Progenitor cell of endocrine pancreas (in vitro differentiated cells): ENCODE results near the gene PALM3. TPM values are rescaled to one million over a fixed set of nuclear protein-coding genes. Genes with fewer than 3 reads are reported as not detected.

Source experiments
- DNase-seq: peaks from one replicate; pipeline ENCODE4 v3.0.0; 2021; ENCODE audit warnings: low spot score; ENCODE audit not compliant: unreplicated experiment
- H3K27ac Mint-ChIP-seq: 2 replicates; pipeline ENCODE4 v1.8.0; 2021; ENCODE audit warnings: mild to moderate bottlenecking, moderate library complexity, mixed read lengths
- H3K27me3 Mint-ChIP-seq: 2 replicates; pipeline ENCODE4 v1.8.0; 2021; ENCODE audit warnings: mixed read lengths
- H3K36me3 Mint-ChIP-seq: 2 replicates; pipeline ENCODE4 v1.8.0; 2022; ENCODE audit warnings: mixed read lengths; ENCODE audit not compliant: insufficient read depth
- H3K4me1 Mint-ChIP-seq: 2 replicates; pipeline ENCODE4 v1.8.0; 2021; ENCODE audit warnings: low read depth, mixed read lengths
- H3K4me3 Mint-ChIP-seq: 2 replicates; pipeline ENCODE4 v1.8.0; 2021; ENCODE audit warnings: low read depth, mild to moderate bottlenecking, moderate library complexity, mixed read lengths
- H3K9me3 Mint-ChIP-seq: 2 replicates; pipeline ENCODE4 v1.8.0; 2021; ENCODE audit warnings: low read depth, mixed read lengths
- CTCF ChIP-seq: fragments of 200-600 bp; sonication (generic); IDR thresholded peaks from one replicate; pipeline ENCODE4 v1.5.0; 2021; ENCODE audit warnings: antibody characterized with exemption, mild to moderate bottlenecking; ENCODE audit not compliant: unreplicated experiment
- total RNA-seq: library from RNA; stranded (reverse); gene quantifications from 2 replicates; pipeline ENCODE4 v1.2.1, GENCODE V29; 2021

The PALM3 gene
- total RNA-seq, 1 donor from 2014 or later = 5.7 TPM

DNA sequence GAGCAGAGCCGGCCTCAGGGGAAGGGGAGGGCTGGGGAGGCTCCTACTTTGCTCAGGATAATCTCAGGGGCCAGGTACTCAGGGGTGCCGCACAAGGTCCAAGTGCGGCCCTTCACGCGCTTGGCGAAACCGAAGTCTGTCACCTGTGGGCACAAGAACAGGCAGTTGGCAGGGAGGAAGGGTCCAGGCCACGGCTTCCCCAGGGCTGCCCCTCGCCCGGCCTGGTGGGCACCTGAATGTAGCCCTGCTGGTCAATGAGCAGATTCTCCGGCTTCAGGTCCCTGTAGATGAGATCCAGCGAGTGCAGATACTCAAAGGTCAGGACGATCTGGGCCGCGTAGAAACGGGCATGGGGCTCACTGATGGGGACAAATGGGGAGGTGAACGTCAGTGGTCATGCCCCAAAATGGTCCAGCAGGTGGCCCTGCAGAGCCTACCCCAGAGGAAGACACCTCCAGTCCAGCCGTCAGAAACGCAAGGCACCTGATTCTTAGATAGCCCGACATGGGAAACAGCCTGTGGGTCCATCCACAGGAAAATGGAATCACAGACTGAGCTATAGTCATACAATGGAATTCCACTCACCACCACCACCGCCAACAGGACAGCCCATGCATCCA, 35.8 kb upstream of the PALM3 start:
- DNase-seq = no peak
- no peaks in the 10 kb centered on the region for H3K4me1 Mint-ChIP-seq
- TF ChIP-seq CTCF = no peak
- no peak overlapping the region for H3K27ac Mint-ChIP-seq
- H3K4me3 Mint-ChIP-seq = no peak overlapping the region
- H3K27me3 Mint-ChIP-seq = no peaks in the 10 kb centered on the region
- peaks cover 3% of the 10 kb centered on the region for H3K9me3 Mint-ChIP-seq
- peaks cover 21% of the 10 kb centered on the region for H3K36me3 Mint-ChIP-seq

DNA sequence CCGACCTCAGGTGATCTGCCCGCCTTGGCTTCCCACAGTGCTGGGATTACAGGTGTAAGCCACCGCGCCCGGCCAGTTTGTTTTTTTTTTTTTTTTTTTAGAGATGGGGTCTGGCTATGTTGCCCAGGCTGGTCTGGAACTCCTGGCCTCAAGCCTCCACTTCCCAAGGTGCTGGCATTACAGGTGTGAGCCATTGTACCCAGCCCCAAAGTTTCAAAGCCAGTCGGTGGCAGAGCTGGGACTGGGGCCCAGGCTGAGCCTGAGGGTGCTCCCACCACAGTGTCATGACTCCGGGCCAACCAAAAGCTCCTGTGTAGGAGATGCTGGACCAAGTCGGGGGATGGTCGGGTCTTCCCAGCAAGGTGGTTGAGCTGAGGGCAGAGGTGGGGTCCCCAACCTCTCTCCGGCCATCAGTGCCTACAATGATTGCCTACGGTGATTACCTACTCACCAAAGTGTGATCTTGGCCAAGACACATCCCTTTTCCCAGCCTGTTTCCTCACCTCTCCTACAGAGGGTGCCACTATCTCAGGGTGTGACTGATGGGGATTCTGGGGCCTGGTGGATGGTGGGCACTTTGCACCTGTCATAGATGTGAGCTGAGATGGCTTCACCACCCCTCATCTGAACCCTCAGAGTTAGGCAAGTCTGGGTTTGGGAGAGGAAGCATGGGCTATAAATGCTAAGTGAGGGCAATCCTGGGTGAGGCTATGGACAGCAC, 34.6 kb upstream of the PALM3 start:
- no peak for DNase-seq
- Mint-ChIP-seq H3K27me3 (no peaks in the 10 kb centered on the region), H3K9me3 (peaks cover 3% of the 10 kb centered on the region), H3K4me3 (no peak overlapping the region), H3K27ac (no peak overlapping the region), H3K36me3 (peaks cover 21% of the 10 kb centered on the region), H3K4me1 (peaks cover 7% of the 10 kb centered on the region)
- no peak for TF ChIP-seq CTCF

DNA sequence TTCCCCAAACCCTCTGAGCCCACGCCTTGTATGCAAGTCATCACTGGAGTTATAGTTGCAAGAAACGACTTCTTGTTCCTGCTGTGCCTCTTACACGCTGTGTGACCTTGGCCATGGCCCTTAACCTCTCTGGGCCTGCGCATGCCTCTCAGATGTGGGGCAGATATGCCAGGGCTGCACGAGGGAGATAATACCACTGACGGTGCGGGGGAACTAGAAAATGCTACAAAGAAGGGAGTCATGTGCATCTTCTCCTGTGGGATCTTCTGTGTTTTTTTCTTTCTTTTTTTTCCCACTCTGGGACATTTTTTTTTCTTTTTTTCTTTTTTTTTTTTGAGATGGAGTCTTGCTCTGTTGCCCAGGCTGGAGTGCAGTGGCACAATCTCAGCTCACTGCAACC, 33.0 kb upstream of the PALM3 start:
- no peaks in the 10 kb centered on the region for H3K27me3 Mint-ChIP-seq
- DNase-seq = no peak
- H3K27ac Mint-ChIP-seq = no peak overlapping the region
- no peak overlapping the region for H3K4me3 Mint-ChIP-seq
- H3K9me3 Mint-ChIP-seq = peaks cover 3% of the 10 kb centered on the region
- TF ChIP-seq CTCF = no peak
- peaks cover 18% of the 10 kb centered on the region for H3K36me3 Mint-ChIP-seq
- H3K4me1 Mint-ChIP-seq = peaks cover 8% of the 10 kb centered on the region

GRCh38 chr19:14093117-14093823, 31.4 kb upstream of the PALM3 start:
- Mint-ChIP-seq H3K4me1 (peaks cover 12% of the 10 kb centered on the region), H3K36me3 (peaks cover 22% of the 10 kb centered on the region), H3K9me3 (peaks cover 3% of the 10 kb centered on the region), H3K27me3 (peaks cover 3% of the 10 kb centered on the region), H3K4me3 (peak overlapping the region; percentile 40), H3K27ac (no peak overlapping the region)
- no peak for DNase-seq
- TF ChIP-seq CTCF = no peak

GRCh38 chr19:14091813-14092462, 30.1 kb upstream of the PALM3 start:
- peak overlapping the region; percentile 98 for H3K27ac Mint-ChIP-seq
- no peak for TF ChIP-seq CTCF
- no peak for DNase-seq

More at GRCh38 chr19:14091813-14092462, 30.1 kb upstream of the PALM3 start:
- Mint-ChIP-seq H3K9me3 (peaks cover 3% of the 10 kb centered on the region), H3K27me3 (peaks cover 3% of the 10 kb centered on the region), H3K36me3 (peaks cover 22% of the 10 kb centered on the region), H3K4me1 (peaks cover 12% of the 10 kb centered on the region), H3K4me3 (peak overlapping the region; percentile 96)
